Left ventricle myocardium inferior (tissue), 1 donor: ENCODE results near the gene PRR23E. TPM values are rescaled to one million over a fixed set of nuclear protein-coding genes. Genes with fewer than 3 reads are reported as not detected.

Experiments
- DNase-seq: peaks from one replicate; pipeline ENCODE4 v3.0.0-alpha.2; 2020
- H3K27ac ChIP-seq: fragments of 200-600 bp; replicated peaks from 2 replicates; pipeline ENCODE4 v1.8.0; 2021
- H3K27me3 ChIP-seq: fragments of 200-600 bp; 2 replicates; pipeline ENCODE4 v1.8.0; 2021; ENCODE audit warnings: low read depth
- H3K36me3 ChIP-seq: fragments of 200-600 bp; 2 replicates; pipeline ENCODE4 v1.8.0; 2021
- H3K4me1 ChIP-seq: fragments of 200-600 bp; 2 replicates; pipeline ENCODE4 v1.8.0; 2021
- H3K4me3 ChIP-seq: fragments of 200-600 bp; 2 replicates; pipeline ENCODE4 v1.8.0; 2021; ENCODE audit warnings: mild to moderate bottlenecking, moderate library complexity
- H3K9me3 ChIP-seq: fragments of 200-600 bp; replicated peaks from 2 replicates; pipeline ENCODE4 v1.8.0; 2021
- CTCF ChIP-seq: fragments of 200-600 bp; IDR thresholded peaks from 2 replicates; pipeline ENCODE4 v1.8.0; 2021; ENCODE audit warnings: antibody characterized with exemption, mild to moderate bottlenecking, borderline replicate concordance
- intact Hi-C: fragments of 100-400 bp; cut with micrococcal nuclease; formaldehyde crosslinking; loops from one replicate; pipeline ENCODE4 v1.11.0; 2022
- total RNA-seq: library from RNA; stranded (reverse); fragmentation: NEBNext Ultra II Directional; extraction: Animal tissue kit (Norgen Biotek cat#: 25700); gene quantifications from one replicate; pipeline ENCODE4 v1.2.1, GENCODE V29; 2021
- donor health status: DM: no; HTN: yes; CAD: no; lungs with severe emphysema.

The PRR23E gene
- total RNA-seq, 1 donor from 2014 or later, result not detected

GRCh38 chr3:127185268-127185667 is 7.7 kb upstream of the PRR23E start:
- H3K9me3 ChIP-seq, result peaks cover 7% of the 10 kb centered on the region
- H3K27ac ChIP-seq, result no peak overlapping the region
- no peak overlapping the region for H3K4me3 ChIP-seq
- intact Hi-C loops, result no loop called here
- no peaks in the 10 kb centered on the region for H3K36me3 ChIP-seq
- DNase-seq, result no peak
- no peak for TF ChIP-seq CTCF
- no peaks in the 10 kb centered on the region for H3K4me1 ChIP-seq
- H3K27me3 ChIP-seq, result peaks cover 8% of the 10 kb centered on the region

GRCh38 chr3:127185962-127186674 is 6.8 kb upstream of the PRR23E start:
- intact Hi-C loops, result no loop called here
- DNase-seq, result no peak
- no peak overlapping the region for H3K27ac ChIP-seq
- peaks cover 13% of the 10 kb centered on the region for H3K9me3 ChIP-seq
- no peak overlapping the region for H3K4me3 ChIP-seq
- no peaks in the 10 kb centered on the region for H3K4me1 ChIP-seq
- H3K27me3 ChIP-seq, result peaks cover 8% of the 10 kb centered on the region
- H3K36me3 ChIP-seq, result no peaks in the 10 kb centered on the region
- no peak for TF ChIP-seq CTCF

- Histone ChIP-seq H3K27me3 (peaks cover 8% of the 10 kb centered on the region), H3K36me3 (no peaks in the 10 kb centered on the region), H3K4me1 (no peaks in the 10 kb centered on the region), H3K9me3 (peaks cover 24% of the 10 kb centered on the region), H3K27ac (no peak overlapping the region), H3K4me3 (no peak overlapping the region)
- intact Hi-C loops, result no loop called here
- no peak for DNase-seq
- no peak for TF ChIP-seq CTCF
These were observed 5.6 kb upstream of the PRR23E start for GRCh38 chr3:127187316-127187715.

GRCh38 chr3:127193341-127193740 is 410 bp downstream of the PRR23E start:
- intact Hi-C loops, result no loop called here
- TF ChIP-seq CTCF, result no peak
- no peaks in the 10 kb centered on the region for H3K36me3 ChIP-seq
- DNase-seq, result no peak
- no peak overlapping the region for H3K4me3 ChIP-seq
- H3K4me1 ChIP-seq, result no peaks in the 10 kb centered on the region
- H3K9me3 ChIP-seq, result peaks cover 17% of the 10 kb centered on the region
- no peak overlapping the region for H3K27ac ChIP-seq
- peaks cover 36% of the 10 kb centered on the region for H3K27me3 ChIP-seq

GRCh38 chr3:127193775-127194174 is 844 bp downstream of the PRR23E start:
- no peaks in the 10 kb centered on the region for H3K36me3 ChIP-seq
- peaks cover 17% of the 10 kb centered on the region for H3K9me3 ChIP-seq
- H3K27ac ChIP-seq, result no peak overlapping the region
- no peak for TF ChIP-seq CTCF
- intact Hi-C loops, result no loop called here
- H3K27me3 ChIP-seq, result peaks cover 40% of the 10 kb centered on the region
- DNase-seq, result no peak
- H3K4me1 ChIP-seq, result no peaks in the 10 kb centered on the region
- no peak overlapping the region for H3K4me3 ChIP-seq
